Sigmoid colon (tissue), 7 donors: Measurements from ENCODE around the gene FRYL. TPM values are rescaled to one million over a fixed set of nuclear protein-coding genes. Genes with fewer than 3 reads are reported as not detected.
A peak's percentile ranks its signal among the peaks of the same experiment; 100 is the strongest.

Experiments
- DNase-seq: peaks from one replicate; pipeline ENCODE4 v3.0.0-alpha.2; 2019
- H3K27ac ChIP-seq, 4 donors: fragments of 200-600 bp; sonication (generic); one replicate each; pipeline ENCODE4 v1.5.1; 2016 to 2019; ENCODE audit warnings: mild to moderate bottlenecking in 1 of 4
- H3K27me3 ChIP-seq, 3 donors: fragments of 200-600 bp; sonication (generic); one replicate each; pipeline ENCODE4 v1.5.1; 2019; ENCODE audit warnings: mild to moderate bottlenecking in 1 of 3
- H3K36me3 ChIP-seq, 4 donors: fragments of 200-600 bp; sonication (generic); one replicate each; pipeline ENCODE4 v1.5.1; 2016 to 2019
- H3K4me1 ChIP-seq, 4 donors: fragments of 200-600 bp; sonication (generic); one replicate each; pipeline ENCODE4 v1.5.1; 2017 to 2019
- H3K4me3 ChIP-seq, 4 donors: fragments of 200-600 bp; sonication (generic); one replicate each; pipeline ENCODE4 v1.5.1; 2017 to 2019; ENCODE audit warnings: mild to moderate bottlenecking in 2 of 4, moderate library complexity in 1 of 4
- H3K9me3 ChIP-seq, 4 donors: fragments of 200-600 bp in 3 of 4; sonication (generic) in 3 of 4; one replicate each; pipeline versions ENCODE4 v1.5.1 to v1.6.1; 2013 to 2019
- CTCF ChIP-seq, 4 experiments: fragments of 450-650 bp in 3 of 4; fragments of 200-600 bp in 1 of 4; IDR thresholded peaks; one replicate each; pipeline ENCODE4 v1.5.1; 2016 to 2019; ENCODE audit warnings: antibody characterized with exemption in 4 of 4, mild to moderate bottlenecking in 3 of 4, moderate library complexity in 2 of 4
- EP300 ChIP-seq, 4 donors: sonication (generic); formaldehyde crosslinking; IDR thresholded peaks; one replicate each; pipeline ENCODE4 v1.6.1; 2017; ENCODE audit warnings: antibody characterized with exemption in 4 of 4
- POLR2A ChIP-seq, 2 donors: fragments of 450-650 bp; IDR thresholded peaks; one replicate each; pipeline ENCODE4 v1.6.1; 2016; ENCODE audit warnings: antibody characterized with exemption in 2 of 2, mild to moderate bottlenecking in 2 of 2, moderate library complexity in 2 of 2
- POLR2AphosphoS5 ChIP-seq, 4 donors: sonication (generic); formaldehyde crosslinking; IDR thresholded peaks; one replicate each; pipeline ENCODE4 v1.6.1; 2017; ENCODE audit warnings: antibody characterized with exemption in 4 of 4
- WGBS, 2 donors: extraction: QIAGEN DNeasy Blood & Tissue Kit; methylation state at CpG; one replicate each; pipeline ENCODE4 v1.1.7; 2013; 5-methylcytosine and 5-hydroxymethylcytosine counted together
- intact Hi-C: fragments of 100-400 bp; cut with DNase I; formaldehyde crosslinking; loops from one replicate; pipeline ENCODE4 v1.15.1; 2023
- polyA plus RNA-seq, 3 donors: library from polyadenylated mRNA; stranded (reverse); fragments of 200-250 nt; gene quantifications; one replicate each; pipeline ENCODE4 v1.2.3, GENCODE V29; 2013
- total RNA-seq, 4 donors: library from RNA; depleted of rRNA; stranded (reverse); fragments of >200 nt; gene quantifications; one replicate each; pipeline ENCODE4 v1.1.0, GENCODE V29; 2016
- donor health status: healthy with polysubstance abuse.
- donor health status: Bipolar disorder and iron deficiency.
- donor health status: healthy.

Gene FRYL
- total and polyA plus RNA-seq, 7 donors, result 41.4 to 72.4 (median 55.0) TPM

DNA sequence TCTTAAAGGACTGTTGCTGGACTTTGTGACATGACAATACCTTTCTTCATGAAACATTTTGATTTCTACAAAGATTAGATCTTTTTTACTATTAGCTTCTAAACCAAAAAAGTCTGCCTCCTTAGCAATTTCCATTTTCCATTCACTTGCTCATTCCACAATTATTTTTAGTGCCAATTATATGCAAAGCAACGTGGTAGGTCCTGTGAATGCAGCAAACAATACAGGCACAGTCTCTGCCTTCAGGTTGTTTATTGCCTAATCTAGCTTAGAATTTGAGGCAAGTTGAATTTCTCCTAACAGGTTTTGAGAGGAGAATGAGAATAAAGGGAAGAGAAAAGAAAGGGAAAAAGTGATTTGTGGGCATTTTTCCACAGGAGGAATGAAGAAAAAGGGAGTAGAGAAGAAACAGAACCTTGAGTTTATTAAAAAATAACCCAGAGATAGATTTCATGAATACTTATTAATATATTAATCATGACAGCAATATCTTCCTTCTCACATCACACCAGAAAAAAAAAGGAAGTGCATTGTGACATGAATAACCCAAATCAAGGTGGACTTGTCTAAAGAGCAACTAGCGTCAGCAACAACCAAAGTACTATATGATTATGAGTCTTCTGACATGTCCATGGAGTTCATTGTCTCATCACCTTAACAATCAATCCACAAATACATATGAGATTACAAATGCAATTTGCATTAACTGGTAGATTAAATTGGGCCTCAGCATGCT lies 16.3 kb upstream of the FRYL start:
- TF ChIP-seq POLR2A (IDR thresholded peaks at IDR 0.05), result no peak
- TF ChIP-seq POLR2AphosphoS5 (IDR thresholded peaks at IDR 0.05), result no peak
- no peak for TF ChIP-seq CTCF (IDR thresholded peaks at IDR 0.05)
- TF ChIP-seq EP300 (IDR thresholded peaks at IDR 0.05), result no peak
- Histone ChIP-seq H3K4me1 (peaks cover 0 to 21% (median 6%) of the 10 kb centered on the region in 4 donors), H3K4me3 (no peak overlapping the region), H3K27me3 (no peaks in the 10 kb centered on the region), H3K36me3 (no peaks in the 10 kb centered on the region), H3K9me3 (no peaks in the 10 kb centered on the region), H3K27ac (no peak overlapping the region)
- intact Hi-C loops, result no loop called here
- WGBS, 2 donors, result 27 to 62% methylated on average over 2 of the region's 2 CpGs
- DNase-seq, result no peak

- 92 to 96% methylated on average over 3 of the region's 3 CpGs for WGBS, 2 donors
- Histone ChIP-seq H3K27ac (no peak overlapping the region), H3K27me3 (no peaks in the 10 kb centered on the region), H3K36me3 (no peaks in the 10 kb centered on the region), H3K4me3 (no peak overlapping the region), H3K9me3 (no peaks in the 10 kb centered on the region), H3K4me1 (peaks cover 0 to 17% (median 6%) of the 10 kb centered on the region in 4 donors)
- intact Hi-C loops, result no loop called here
- no peak for DNase-seq
- TF ChIP-seq EP300 (IDR thresholded peaks at IDR 0.05), result no peak
- no peak for TF ChIP-seq CTCF (IDR thresholded peaks at IDR 0.05)
Observed at GRCh38 chr4:48795108-48795507, 15.0 kb upstream of the FRYL start.

GRCh38 chr4:48792348-48793006 lies 12.4 kb upstream of the FRYL start:
- Histone ChIP-seq H3K27ac (peak overlapping the region in 3 of 4 donors; percentile 15 to 59 (median 51)), H3K27me3 (no peaks in the 10 kb centered on the region), H3K4me3 (no peak overlapping the region), H3K9me3 (no peaks in the 10 kb centered on the region), H3K36me3 (no peaks in the 10 kb centered on the region), H3K4me1 (peaks cover 0 to 17% (median 6%) of the 10 kb centered on the region in 4 donors)
- DNase-seq, result no peak
- intact Hi-C loops, result no loop called here
- WGBS, 2 donors, result 76 to 90% methylated on average over 5 of the region's 5 CpGs
- no peak for TF ChIP-seq POLR2A (IDR thresholded peaks at IDR 0.05)
- no peak for TF ChIP-seq CTCF (IDR thresholded peaks at IDR 0.05)
- peak; percentile 4 to 83 (median 34) for TF ChIP-seq EP300 (IDR thresholded peaks at IDR 0.05)
- peak; percentile 43 to 84 (median 64) for TF ChIP-seq POLR2AphosphoS5 (IDR thresholded peaks at IDR 0.05)

GRCh38 chr4:48791313-48791712 lies 11.2 kb upstream of the FRYL start:
- Histone ChIP-seq H3K4me3 (no peak overlapping the region), H3K36me3 (no peaks in the 10 kb centered on the region), H3K27ac (no peak overlapping the region), H3K4me1 (peaks cover 0 to 17% (median 6%) of the 10 kb centered on the region in 4 donors), H3K9me3 (no peaks in the 10 kb centered on the region), H3K27me3 (no peaks in the 10 kb centered on the region)
- TF ChIP-seq EP300 (IDR thresholded peaks at IDR 0.05) (no peak), POLR2AphosphoS5 (IDR thresholded peaks at IDR 0.05) (no peak), POLR2A (IDR thresholded peaks at IDR 0.05) (no peak), CTCF (IDR thresholded peaks at IDR 0.05) (no peak)
- DNase-seq, result no peak
- intact Hi-C loops, result no loop called here
